Tibial artery (tissue), 4 donors: ENCODE results near the gene HIGD1C.

Experiments
- DNase-seq, 2 donors: peaks; one replicate each; pipeline ENCODE4 v3.0.0-alpha.2; 2019
- H3K27ac ChIP-seq, 2 donors: fragments of 200-600 bp; sonication (generic) in 1 of 2; 1 replicate in 1 of 2; 2 replicates in 1 of 2; pipeline ENCODE4 v1.5.1; 2018 to 2019; ENCODE audit warnings: mild to moderate bottlenecking in 1 of 2
- H3K27me3 ChIP-seq, 2 donors: fragments of 200-600 bp; sonication (generic) in 1 of 2; one replicate each; pipeline versions ENCODE4 v1.5.1 to v1.6.0; 2016 to 2019
- H3K36me3 ChIP-seq, 3 donors: fragments of 200-600 bp; sonication (generic) in 2 of 3; one replicate each; pipeline ENCODE4 v1.5.1; 2016 to 2019; ENCODE audit warnings: mild to moderate bottlenecking in 2 of 3
- H3K4me1 ChIP-seq, 4 donors: fragments of 200-600 bp; sonication (generic) in 2 of 4; 1 replicate in 3 of 4; 2 replicates in 1 of 4; pipeline ENCODE4 v1.5.1; 2016 to 2019
- H3K4me3 ChIP-seq, 2 donors: fragments of 200-600 bp; sonication (generic) in 1 of 2; 1 replicate in 1 of 2; 2 replicates in 1 of 2; pipeline ENCODE4 v1.5.1; 2018 to 2019; ENCODE audit warnings: mild to moderate bottlenecking in 2 of 2
- H3K9me3 ChIP-seq, 3 donors: fragments of 200-600 bp; sonication (generic) in 1 of 3; one replicate each; pipeline ENCODE4 v1.5.1; 2016 to 2019
- intact Hi-C: fragments of 100-400 bp; cut with DNase I; formaldehyde crosslinking; loops from one replicate; pipeline ENCODE4 v1.15.0; 2023; ENCODE audit warnings: low total_unique reads
- TF ChIP-seq, protein P1 (sequence below), 2 experiments: fragments of 200-600 bp in 1 of 2; fragments of 450-650 bp in 1 of 2; IDR thresholded peaks; one replicate each; pipeline ENCODE4 v1.5.1; 2017 to 2019; ENCODE audit warnings: antibody characterized with exemption in 2 of 2, mild to moderate bottlenecking in 1 of 2, moderate library complexity in 1 of 2

The HIGD1C gene

DNA sequence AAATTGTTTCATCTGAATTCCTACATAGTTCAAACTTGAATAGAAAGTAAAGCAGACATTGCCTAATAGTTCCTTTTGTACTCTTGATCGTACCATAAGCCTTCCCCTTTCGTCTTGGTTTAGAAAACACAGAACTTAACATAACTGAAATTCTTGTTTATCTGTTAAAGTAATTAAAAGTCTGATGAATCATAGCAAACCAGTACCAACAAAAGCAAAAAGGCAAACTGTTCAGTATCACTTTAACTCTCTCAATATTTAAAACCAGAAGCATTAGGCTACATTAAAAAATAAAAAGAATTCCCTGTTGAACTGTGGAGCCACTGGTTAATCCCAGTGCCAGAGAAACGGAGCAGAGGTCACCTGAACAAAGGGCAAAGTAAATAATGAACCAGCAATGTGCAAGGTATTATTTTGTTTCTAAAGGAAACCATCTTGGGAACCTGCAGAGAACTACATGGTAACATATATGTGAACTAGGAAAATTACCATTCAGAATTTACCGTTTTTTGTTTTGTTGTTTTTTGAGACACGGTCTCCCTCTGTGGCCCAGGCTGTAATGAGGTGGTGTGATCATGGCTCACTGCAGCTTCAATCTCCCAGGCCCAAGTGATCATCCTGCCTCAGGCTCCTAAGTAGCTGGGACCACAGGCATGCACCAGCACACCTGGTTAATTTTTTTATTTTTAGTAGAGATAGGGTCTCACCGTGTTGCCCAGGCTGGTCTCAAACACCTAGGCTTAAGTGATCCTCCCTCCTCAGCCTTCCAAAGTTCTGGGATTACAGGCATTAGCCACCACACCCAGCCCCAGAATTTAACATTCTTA lies 17.1 kb upstream of the HIGD1C start:
- DNase-seq: no peak
- Histone ChIP-seq H3K4me3 (no peak overlapping the region), H3K36me3 (peaks cover 16 to 32% (median 18%) of the 10 kb centered on the region in 3 donors), H3K27me3 (no peaks in the 10 kb centered on the region), H3K27ac (peak overlapping the region; percentile 56 to 70), H3K4me1 (peaks cover 0 to 69% (median 25%) of the 10 kb centered on the region in 4 donors), H3K9me3 (no peaks in the 10 kb centered on the region)
- TF ChIP-seq, protein P1, sequence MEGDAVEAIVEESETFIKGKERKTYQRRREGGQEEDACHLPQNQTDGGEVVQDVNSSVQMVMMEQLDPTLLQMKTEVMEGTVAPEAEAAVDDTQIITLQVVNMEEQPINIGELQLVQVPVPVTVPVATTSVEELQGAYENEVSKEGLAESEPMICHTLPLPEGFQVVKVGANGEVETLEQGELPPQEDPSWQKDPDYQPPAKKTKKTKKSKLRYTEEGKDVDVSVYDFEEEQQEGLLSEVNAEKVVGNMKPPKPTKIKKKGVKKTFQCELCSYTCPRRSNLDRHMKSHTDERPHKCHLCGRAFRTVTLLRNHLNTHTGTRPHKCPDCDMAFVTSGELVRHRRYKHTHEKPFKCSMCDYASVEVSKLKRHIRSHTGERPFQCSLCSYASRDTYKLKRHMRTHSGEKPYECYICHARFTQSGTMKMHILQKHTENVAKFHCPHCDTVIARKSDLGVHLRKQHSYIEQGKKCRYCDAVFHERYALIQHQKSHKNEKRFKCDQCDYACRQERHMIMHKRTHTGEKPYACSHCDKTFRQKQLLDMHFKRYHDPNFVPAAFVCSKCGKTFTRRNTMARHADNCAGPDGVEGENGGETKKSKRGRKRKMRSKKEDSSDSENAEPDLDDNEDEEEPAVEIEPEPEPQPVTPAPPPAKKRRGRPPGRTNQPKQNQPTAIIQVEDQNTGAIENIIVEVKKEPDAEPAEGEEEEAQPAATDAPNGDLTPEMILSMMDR (IDR thresholded peaks at IDR 0.05): no peak
- intact Hi-C loops: loop anchor here (10.0 kb wide), 1 partner anchor 110 kb away; no protein-coding TSS in a partner anchor

DNA sequence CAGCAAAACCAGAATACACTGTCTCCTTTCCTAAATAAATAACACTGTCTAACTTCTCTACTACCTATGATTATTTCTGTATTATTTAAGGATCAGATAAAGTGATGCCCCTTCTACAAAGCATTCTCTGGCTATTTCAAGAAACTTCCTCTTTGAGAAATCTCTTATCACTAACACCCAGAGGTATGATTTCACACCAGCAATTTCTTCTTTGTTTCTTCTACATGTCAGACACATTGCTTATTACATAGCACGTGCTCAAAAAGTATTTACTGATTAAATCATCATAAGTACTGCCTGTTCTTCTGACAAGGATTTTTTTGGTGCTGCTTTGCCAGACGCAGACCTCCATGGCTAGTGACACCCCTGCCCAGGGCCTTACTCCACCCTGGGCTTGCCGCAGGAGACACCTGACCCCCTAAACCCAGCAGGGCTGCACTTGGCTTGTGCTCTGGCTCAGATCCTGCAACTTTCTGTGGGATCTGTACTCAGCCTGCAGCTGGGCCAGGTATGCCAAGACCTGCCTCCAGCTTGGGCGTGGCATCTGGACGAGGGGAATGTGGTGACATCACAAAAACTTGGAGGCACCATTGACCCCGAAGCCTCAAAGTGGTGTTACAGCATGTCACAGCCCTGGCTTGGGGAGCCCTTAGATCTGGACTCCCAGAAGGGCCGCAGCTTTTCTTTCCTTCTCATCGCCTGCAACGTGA lies 15.4 kb upstream of the HIGD1C start:
- TF ChIP-seq, protein P1 (IDR thresholded peaks at IDR 0.05): no peak
- Histone ChIP-seq H3K27ac (peak overlapping the region in 1 of 2 donors; percentile 56), H3K4me1 (peaks cover 0 to 52% (median 23%) of the 10 kb centered on the region in 4 donors), H3K36me3 (peaks cover 0 to 17% (median 3%) of the 10 kb centered on the region in 3 donors), H3K9me3 (no peaks in the 10 kb centered on the region), H3K4me3 (no peak overlapping the region), H3K27me3 (no peaks in the 10 kb centered on the region)
- intact Hi-C loops: loop anchor here (10.0 kb wide), 1 partner anchor 112 kb away; no protein-coding TSS in a partner anchor
- DNase-seq: no peak

DNA sequence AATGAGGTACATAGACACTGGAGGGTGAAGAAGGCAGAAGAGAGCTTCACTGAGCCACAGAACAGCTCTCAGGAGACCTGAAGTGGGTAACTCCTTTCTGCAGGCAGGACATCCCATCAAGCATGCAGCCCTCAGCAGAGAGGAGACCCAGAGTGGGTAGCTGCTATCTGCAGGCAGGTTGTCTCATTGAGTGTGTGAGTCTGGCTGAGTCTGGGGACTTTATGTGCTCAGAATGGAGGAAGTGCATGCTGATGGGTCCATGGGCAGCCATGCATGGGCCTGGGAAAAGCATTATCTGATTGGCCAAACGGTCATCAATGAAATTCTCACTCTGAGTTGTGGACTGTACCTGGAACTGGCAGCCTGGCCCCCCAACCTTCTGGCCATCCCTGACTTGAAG lies 14.7 kb upstream of the HIGD1C start:
- H3K9me3 ChIP-seq: no peaks in the 10 kb centered on the region
- intact Hi-C loops: loop anchor here (10.0 kb wide), 1 partner anchor 113 kb away; no protein-coding TSS in a partner anchor
- H3K27me3 ChIP-seq: no peaks in the 10 kb centered on the region
- H3K36me3 ChIP-seq: peaks cover 0 to 13% (median 0%) of the 10 kb centered on the region in 3 donors
- no peak for DNase-seq
- TF ChIP-seq, protein P1 (IDR thresholded peaks at IDR 0.05): no peak
- H3K27ac ChIP-seq: no peak overlapping the region
- no peak overlapping the region for H3K4me3 ChIP-seq
- peaks cover 0 to 46% (median 21%) of the 10 kb centered on the region in 4 donors for H3K4me1 ChIP-seq

DNA sequence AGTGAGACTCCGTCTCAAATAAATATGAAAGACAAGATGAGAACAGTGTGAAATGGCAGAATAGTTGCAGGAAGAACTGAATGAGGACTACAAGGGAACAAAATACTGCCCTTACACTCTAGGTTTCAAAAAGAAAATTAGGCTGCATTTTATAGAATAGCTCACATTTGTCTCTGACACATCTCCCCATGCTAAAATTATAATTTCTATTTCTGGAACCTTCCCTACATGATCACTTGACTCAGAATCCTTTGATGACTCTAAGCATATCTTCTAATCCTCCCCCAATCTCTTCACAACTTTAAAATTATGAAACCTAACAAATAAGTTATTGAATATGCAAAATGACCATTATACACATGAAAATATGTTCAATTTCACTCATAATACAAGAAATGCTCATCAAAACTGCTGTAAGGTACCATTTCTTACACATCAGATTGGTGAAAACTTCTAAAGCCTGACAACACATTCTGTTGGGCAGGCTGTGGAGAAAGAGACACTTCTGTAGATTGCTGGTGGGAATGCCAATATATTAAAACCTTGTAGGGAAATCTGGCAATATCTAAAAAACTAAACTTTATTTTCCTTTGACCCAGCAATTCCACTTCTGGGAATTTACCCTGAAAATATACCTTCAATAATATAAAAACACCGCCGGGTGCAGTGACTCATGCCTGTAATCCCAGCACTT lies 4.3 kb upstream of the HIGD1C start:
- Histone ChIP-seq H3K27me3 (no peaks in the 10 kb centered on the region), H3K4me1 (peaks cover 0 to 7% (median 0%) of the 10 kb centered on the region in 4 donors), H3K27ac (no peak overlapping the region), H3K9me3 (no peaks in the 10 kb centered on the region), H3K4me3 (no peak overlapping the region), H3K36me3 (peaks cover 0 to 8% (median 0%) of the 10 kb centered on the region in 3 donors)
- intact Hi-C loops: no loop called here
- TF ChIP-seq, protein P1 (IDR thresholded peaks at IDR 0.05): no peak
- DNase-seq: no peak

DNA sequence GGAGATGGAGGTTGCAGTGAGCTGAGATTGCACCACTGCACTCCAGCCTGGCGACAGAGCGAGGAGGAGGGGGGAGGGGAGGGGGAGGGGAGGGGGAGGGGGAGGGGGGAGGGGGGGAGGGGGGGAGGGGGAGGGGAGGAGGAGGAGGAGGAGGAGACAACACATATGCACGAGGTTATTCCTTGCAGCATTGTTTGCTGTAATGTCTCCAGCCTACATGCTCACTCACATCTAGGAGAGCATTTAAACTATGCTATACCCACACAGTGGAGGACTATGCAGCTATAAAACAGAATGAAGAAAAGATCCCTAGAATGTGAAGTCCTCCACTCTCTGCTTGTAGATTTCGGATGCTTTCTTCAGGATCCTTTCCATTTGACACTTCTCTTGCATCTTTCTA lies 3.5 kb upstream of the HIGD1C start:
- Histone ChIP-seq H3K9me3 (no peaks in the 10 kb centered on the region), H3K36me3 (peaks cover 0 to 8% (median 0%) of the 10 kb centered on the region in 3 donors), H3K4me1 (peaks cover 0 to 7% (median 0%) of the 10 kb centered on the region in 4 donors), H3K27ac (no peak overlapping the region), H3K27me3 (no peaks in the 10 kb centered on the region), H3K4me3 (no peak overlapping the region)
- intact Hi-C loops: no loop called here
- DNase-seq: no peak
- TF ChIP-seq, protein P1 (IDR thresholded peaks at IDR 0.05): no peak
